ENCODE results near the gene RBM25.

DNA sequence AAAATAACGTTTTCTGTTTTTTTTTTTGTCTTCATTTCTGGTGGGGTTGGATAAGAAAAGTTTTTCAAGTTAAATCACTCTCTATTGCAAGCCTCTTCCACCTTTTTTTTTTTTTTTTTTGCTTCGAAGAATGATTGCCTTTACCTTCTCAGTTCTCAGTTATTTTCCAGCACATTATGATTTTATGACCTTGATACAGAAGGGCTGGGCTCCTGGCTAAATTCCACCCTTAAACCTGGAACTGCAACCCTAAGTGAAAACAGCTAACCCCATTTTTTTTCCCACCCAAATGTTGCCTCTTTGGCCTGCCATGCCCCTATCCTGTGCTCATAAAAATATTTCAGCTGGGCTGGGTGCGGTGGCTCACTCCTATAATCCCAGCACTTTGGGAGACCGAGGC, 109.4 kb downstream of the RBM25 start:
- TF ChIP-seq POLR2A (IDR thresholded peaks at IDR 0.05; ENCODE audit: low read depth, low read length): no peak
- no peak for TF ChIP-seq SPI1 (IDR thresholded peaks at IDR 0.05; ENCODE audit: low read depth, low read length)

Measured in GM12891 (cell line).